Cerebellar nuclear complex (tissue), 1 donor: Measurements from ENCODE around the gene OLFM3.

Experiments
- DNase-seq, 2 experiments: peaks; one replicate each; lab custom pipeline; 2025; lab: John Stamatoyannopoulos, UW

OLFM3 gene

GRCh38 chr1:101945884-101946283, 50.8 kb downstream of the OLFM3 start:
- DNase-seq: no peak

GRCh38 chr1:101943237-101943636, 53.5 kb downstream of the OLFM3 start:
- DNase-seq: no peak

GRCh38 chr1:101942516-101943193, 54.1 kb downstream of the OLFM3 start:
- no peak for DNase-seq

- DNase-seq: no peak
Observed at GRCh38 chr1:101938681-101939080, 58.0 kb downstream of the OLFM3 start.

- DNase-seq: no peak
Observed at GRCh38 chr1:101929343-101929742, 67.4 kb downstream of the OLFM3 start.

- no peak for DNase-seq
Observed at GRCh38 chr1:101928829-101929228, 67.9 kb downstream of the OLFM3 start.

- no peak for DNase-seq
Observed at GRCh38 chr1:101924700-101925099, 72.0 kb downstream of the OLFM3 start.

GRCh38 chr1:101920577-101920976, 76.1 kb downstream of the OLFM3 start:
- DNase-seq: no peak

GRCh38 chr1:101918277-101918676, 78.4 kb downstream of the OLFM3 start:
- peak in 1 of 2 experiments; percentile 9 for DNase-seq

GRCh38 chr1:101915597-101915996, 81.1 kb downstream of the OLFM3 start:
- DNase-seq: peak in 1 of 2 experiments; percentile 32

GRCh38 chr1:101914473-101915242, 82.1 kb downstream of the OLFM3 start:
- DNase-seq: no peak

GRCh38 chr1:101911894-101912293, 84.8 kb downstream of the OLFM3 start:
- no peak for DNase-seq

- DNase-seq: no peak
Observed at GRCh38 chr1:101908980-101909379, 87.7 kb downstream of the OLFM3 start.

GRCh38 chr1:101907264-101907663, 89.5 kb downstream of the OLFM3 start:
- no peak for DNase-seq

- DNase-seq: no peak
Observed at GRCh38 chr1:101905283-101905835, 91.4 kb downstream of the OLFM3 start.

- DNase-seq: peak; percentile 79 to 92
Observed at GRCh38 chr1:101902199-101902598, 94.5 kb downstream of the OLFM3 start.

- no peak for DNase-seq
Observed at GRCh38 chr1:101898137-101898536, 98.6 kb downstream of the OLFM3 start.

- DNase-seq: no peak
Observed at GRCh38 chr1:101884621-101885020, 112.1 kb downstream of the OLFM3 start.

GRCh38 chr1:101875891-101876290, 120.8 kb downstream of the OLFM3 start:
- DNase-seq: no peak

- DNase-seq: no peak
Observed at GRCh38 chr1:101873672-101874071, 123.1 kb downstream of the OLFM3 start.

GRCh38 chr1:101859941-101860340, 136.8 kb downstream of the OLFM3 start:
- no peak for DNase-seq

- DNase-seq: no peak
Observed at GRCh38 chr1:101854271-101854670, 142.5 kb downstream of the OLFM3 start.

- DNase-seq: no peak
Observed at GRCh38 chr1:101852936-101853335, 143.8 kb downstream of the OLFM3 start.
